ENCODE data around the gene TM2D3. TPM values are rescaled to one million over a fixed set of nuclear protein-coding genes. Genes with fewer than 3 reads are reported as not detected.

The TM2D3 gene
- total and polyA plus RNA-seq, 8 donors, result 20.4 to 128 (median 46.2) TPM

DNA sequence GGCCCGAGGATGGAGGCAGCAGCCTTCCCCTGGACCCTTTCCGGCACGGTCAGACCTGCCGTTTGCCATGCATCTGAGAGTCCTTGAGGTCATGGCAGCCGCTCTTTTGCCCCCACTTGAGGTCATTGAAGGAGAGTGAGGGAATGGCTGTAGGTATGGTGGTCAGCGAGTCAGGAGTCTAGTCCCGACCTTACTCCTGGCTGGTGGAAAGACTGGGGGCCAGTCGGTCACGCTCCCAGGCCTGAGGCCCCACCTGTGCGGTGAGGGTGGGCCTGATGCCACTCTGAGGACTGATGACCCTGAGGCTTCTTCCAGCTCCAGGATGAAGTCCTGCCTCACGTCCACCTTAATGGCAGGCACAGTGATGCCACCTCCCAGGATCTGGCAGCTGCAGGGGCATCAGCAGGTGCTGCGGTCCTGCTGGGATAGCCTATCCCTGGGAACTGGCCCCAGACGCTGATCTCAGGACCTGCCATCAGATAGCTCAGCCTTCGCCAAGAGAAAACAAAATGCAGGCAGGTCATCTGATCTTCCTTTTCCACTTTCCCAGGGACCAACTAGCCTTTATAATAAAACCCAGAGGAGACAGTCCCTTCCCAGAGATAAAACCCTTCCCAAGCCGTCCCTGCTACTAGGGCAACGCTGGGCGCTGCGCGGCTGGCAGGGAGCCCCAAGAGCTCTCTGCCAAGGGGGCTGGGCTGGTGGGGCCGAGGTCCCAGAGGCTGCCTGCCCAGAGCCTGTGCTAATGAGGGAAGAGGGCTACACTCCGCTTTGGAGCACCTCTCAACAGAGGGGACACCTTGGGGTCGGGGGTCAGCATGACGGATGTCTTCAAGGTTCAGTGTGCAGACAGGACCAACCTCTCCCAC lies 42.2 kb downstream of the TM2D3 start:
- WGBS, 5 donors, result 85 to 88% (median 87%) methylated on average over 16 to 23 of the region's 23 CpGs
- TF ChIP-seq POLR2AphosphoS5 (IDR thresholded peaks at IDR 0.05), result no peak
- TF ChIP-seq POLR2A (IDR thresholded peaks at IDR 0.05), result no peak
- TF ChIP-seq, protein P1, sequence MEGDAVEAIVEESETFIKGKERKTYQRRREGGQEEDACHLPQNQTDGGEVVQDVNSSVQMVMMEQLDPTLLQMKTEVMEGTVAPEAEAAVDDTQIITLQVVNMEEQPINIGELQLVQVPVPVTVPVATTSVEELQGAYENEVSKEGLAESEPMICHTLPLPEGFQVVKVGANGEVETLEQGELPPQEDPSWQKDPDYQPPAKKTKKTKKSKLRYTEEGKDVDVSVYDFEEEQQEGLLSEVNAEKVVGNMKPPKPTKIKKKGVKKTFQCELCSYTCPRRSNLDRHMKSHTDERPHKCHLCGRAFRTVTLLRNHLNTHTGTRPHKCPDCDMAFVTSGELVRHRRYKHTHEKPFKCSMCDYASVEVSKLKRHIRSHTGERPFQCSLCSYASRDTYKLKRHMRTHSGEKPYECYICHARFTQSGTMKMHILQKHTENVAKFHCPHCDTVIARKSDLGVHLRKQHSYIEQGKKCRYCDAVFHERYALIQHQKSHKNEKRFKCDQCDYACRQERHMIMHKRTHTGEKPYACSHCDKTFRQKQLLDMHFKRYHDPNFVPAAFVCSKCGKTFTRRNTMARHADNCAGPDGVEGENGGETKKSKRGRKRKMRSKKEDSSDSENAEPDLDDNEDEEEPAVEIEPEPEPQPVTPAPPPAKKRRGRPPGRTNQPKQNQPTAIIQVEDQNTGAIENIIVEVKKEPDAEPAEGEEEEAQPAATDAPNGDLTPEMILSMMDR (IDR thresholded peaks at IDR 0.05), result no peak
- no peak for TF ChIP-seq EP300 (IDR thresholded peaks at IDR 0.05)
- DNase-seq, result no peak
- Histone ChIP-seq H3K27ac (no peak overlapping the region), H3K27me3 (peaks cover 0 to 3% (median 0%) of the 10 kb centered on the region in 3 donors), H3K4me3 (no peak overlapping the region), H3K9me3 (peaks cover 0 to 1% (median under 1%) of the 10 kb centered on the region in 4 donors), H3K36me3 (no peaks in the 10 kb centered on the region), H3K4me1 (peaks cover 0 to 20% (median 12%) of the 10 kb centered on the region in 4 donors)
- intact Hi-C loops (cut with DNase I; ENCODE audit: low total_unique reads), result no loop called here

- no peak for DNase-seq
- H3K36me3 ChIP-seq, result no peaks in the 10 kb centered on the region
- no peak overlapping the region for H3K27ac ChIP-seq
- WGBS, 5 donors, result 64 to 87% (median 80%) methylated on average over 9 of the region's 9 CpGs
- H3K27me3 ChIP-seq, result peaks cover 0 to 3% (median 0%) of the 10 kb centered on the region in 3 donors
- TF ChIP-seq, protein P1 (IDR thresholded peaks at IDR 0.05), result no peak
- H3K9me3 ChIP-seq, result peaks cover 0 to 7% (median 1%) of the 10 kb centered on the region in 4 donors
- intact Hi-C loops (cut with DNase I; ENCODE audit: low total_unique reads), result no loop called here
- peaks cover 0 to 6% (median 5%) of the 10 kb centered on the region in 4 donors for H3K4me1 ChIP-seq
- no peak overlapping the region for H3K4me3 ChIP-seq
Observed at GRCh38 chr15:101608201-101608600, 44.0 kb downstream of the TM2D3 start.

- H3K4me3 ChIP-seq, result no peak overlapping the region
- H3K27me3 ChIP-seq, result peaks cover 0 to 3% (median 0%) of the 10 kb centered on the region in 3 donors
- no peak overlapping the region for H3K27ac ChIP-seq
- H3K4me1 ChIP-seq, result no peaks in the 10 kb centered on the region
- no peak for TF ChIP-seq POLR2AphosphoS5 (IDR thresholded peaks at IDR 0.05)
- TF ChIP-seq POLR2A (IDR thresholded peaks at IDR 0.05), result no peak
- TF ChIP-seq, protein P1 (IDR thresholded peaks at IDR 0.05), result no peak
- no peak for TF ChIP-seq EP300 (IDR thresholded peaks at IDR 0.05)
- intact Hi-C loops (cut with DNase I; ENCODE audit: low total_unique reads), result no loop called here
- H3K36me3 ChIP-seq, result no peaks in the 10 kb centered on the region
- no peak for DNase-seq
- 49 to 59% (median 59%) methylated on average over 2 of the region's 2 CpGs for WGBS, 5 donors
- H3K9me3 ChIP-seq, result peaks cover 0 to 7% (median 1%) of the 10 kb centered on the region in 4 donors
Observed at GRCh38 chr15:101607108-101607507, 45.1 kb downstream of the TM2D3 start.

GRCh38 chr15:101604124-101604874 lies 47.9 kb downstream of the TM2D3 start:
- peak in 1 of 2 donors; percentile 39 for DNase-seq
- H3K27me3 ChIP-seq, result peaks cover 0 to 17% (median 0%) of the 10 kb centered on the region in 3 donors
- no peak overlapping the region for H3K4me3 ChIP-seq
- H3K4me1 ChIP-seq, result no peaks in the 10 kb centered on the region
- H3K27ac ChIP-seq, result no peak overlapping the region
- intact Hi-C loops (cut with DNase I; ENCODE audit: low total_unique reads), result no loop called here
- no peaks in the 10 kb centered on the region for H3K36me3 ChIP-seq
- no peak for TF ChIP-seq POLR2AphosphoS5 (IDR thresholded peaks at IDR 0.05)
- TF ChIP-seq POLR2A (IDR thresholded peaks at IDR 0.05), result no peak
- TF ChIP-seq, protein P1 (IDR thresholded peaks at IDR 0.05), result no peak
- no peak for TF ChIP-seq EP300 (IDR thresholded peaks at IDR 0.05)
- H3K9me3 ChIP-seq, result peaks cover 0 to 7% (median 1%) of the 10 kb centered on the region in 4 donors
- 81 to 93% (median 86%) methylated on average over 4 of the region's 4 CpGs for WGBS, 5 donors
